SK-N-SH (cell line): ENCODE measurements around the gene KCNQ5.

Experiments used
- EP300 ChIP-seq, 2 experiments: IDR thresholded peaks; 2 replicates each; pipeline versions ENCODE4 v1.4.0 to v1.6.1; 2012; ENCODE audit warnings: borderline replicate concordance in 1 of 2, low read depth in 1 of 2, low read length in 1 of 2
- GABPA ChIP-seq: IDR thresholded peaks from 2 replicates; pipeline ENCODE4 v1.4.0; 2012; ENCODE audit warnings: low read depth, mild to moderate bottlenecking
- NFIC ChIP-seq: IDR thresholded peaks from 2 replicates; pipeline ENCODE4 v1.4.0; 2012; ENCODE audit warnings: borderline replicate concordance
- NRF1 ChIP-seq: IDR thresholded peaks from 2 replicates; pipeline ENCODE4 v1.6.1; 2012; ENCODE audit warnings: low read depth, mild to moderate bottlenecking, low read length
- POLR2AphosphoS5 ChIP-seq: IDR thresholded peaks from 2 replicates; pipeline ENCODE4 v1.6.1; 2012; ENCODE audit warnings: low read depth, low read length
- TAF1 ChIP-seq: IDR thresholded peaks from 2 replicates; pipeline ENCODE4 v1.6.1; 2012; ENCODE audit warnings: low read depth, mild to moderate bottlenecking, low read length, moderate library complexity, borderline replicate concordance
- TF ChIP-seq, protein P1 (sequence below): fragments of 200-600 bp; sonication (generic); IDR thresholded peaks from 2 replicates; pipeline ENCODE4 v1.6.1; 2017; ENCODE audit warnings: antibody characterized with exemption, mild to moderate bottlenecking, moderate library complexity
- TF ChIP-seq, protein P2 (sequence below): IDR thresholded peaks from 2 replicates; pipeline ENCODE4 v1.4.0; 2012; ENCODE audit warnings: low read depth
- TF ChIP-seq, protein P3 (sequence below): fragments of 150-350 bp; IDR thresholded peaks from 2 replicates; pipeline ENCODE4 v1.6.1; 2016; ENCODE audit warnings: mild to moderate bottlenecking, low read depth, low read length
- TF ChIP-seq, protein P4 (sequence below): IDR thresholded peaks from 2 replicates; pipeline ENCODE4; 2012

DNA sequence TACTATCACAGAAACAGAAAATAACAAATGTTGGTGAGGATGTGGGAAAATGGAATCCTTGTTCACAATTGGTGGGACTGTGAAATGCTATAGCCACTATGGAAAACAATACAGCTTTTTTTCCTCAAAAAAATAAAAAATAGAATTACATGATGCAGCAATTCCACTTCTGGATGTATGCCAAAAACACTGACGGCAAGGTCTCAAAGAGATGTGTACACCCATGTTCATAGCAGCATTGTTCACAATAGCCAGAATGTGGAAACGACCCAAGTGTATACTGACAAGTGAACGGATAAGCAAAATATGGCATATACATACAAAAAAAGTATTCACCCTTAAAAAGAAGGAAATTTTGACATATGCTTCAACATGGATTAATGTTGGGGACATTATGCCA is 390.1 kb downstream of the KCNQ5 start:
- TF ChIP-seq NFIC (no peak), EP300 (IDR thresholded peaks at IDR 0.05; ENCODE audit: borderline replicate concordance in 1 of 2, low read depth in 1 of 2, low read length in 1 of 2) (no peak), GABPA (no peak), TAF1 (no peak), NRF1 (no peak), POLR2AphosphoS5 (no peak)
- TF ChIP-seq, protein P1, sequence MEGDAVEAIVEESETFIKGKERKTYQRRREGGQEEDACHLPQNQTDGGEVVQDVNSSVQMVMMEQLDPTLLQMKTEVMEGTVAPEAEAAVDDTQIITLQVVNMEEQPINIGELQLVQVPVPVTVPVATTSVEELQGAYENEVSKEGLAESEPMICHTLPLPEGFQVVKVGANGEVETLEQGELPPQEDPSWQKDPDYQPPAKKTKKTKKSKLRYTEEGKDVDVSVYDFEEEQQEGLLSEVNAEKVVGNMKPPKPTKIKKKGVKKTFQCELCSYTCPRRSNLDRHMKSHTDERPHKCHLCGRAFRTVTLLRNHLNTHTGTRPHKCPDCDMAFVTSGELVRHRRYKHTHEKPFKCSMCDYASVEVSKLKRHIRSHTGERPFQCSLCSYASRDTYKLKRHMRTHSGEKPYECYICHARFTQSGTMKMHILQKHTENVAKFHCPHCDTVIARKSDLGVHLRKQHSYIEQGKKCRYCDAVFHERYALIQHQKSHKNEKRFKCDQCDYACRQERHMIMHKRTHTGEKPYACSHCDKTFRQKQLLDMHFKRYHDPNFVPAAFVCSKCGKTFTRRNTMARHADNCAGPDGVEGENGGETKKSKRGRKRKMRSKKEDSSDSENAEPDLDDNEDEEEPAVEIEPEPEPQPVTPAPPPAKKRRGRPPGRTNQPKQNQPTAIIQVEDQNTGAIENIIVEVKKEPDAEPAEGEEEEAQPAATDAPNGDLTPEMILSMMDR: no peak
- TF ChIP-seq, protein P2, sequence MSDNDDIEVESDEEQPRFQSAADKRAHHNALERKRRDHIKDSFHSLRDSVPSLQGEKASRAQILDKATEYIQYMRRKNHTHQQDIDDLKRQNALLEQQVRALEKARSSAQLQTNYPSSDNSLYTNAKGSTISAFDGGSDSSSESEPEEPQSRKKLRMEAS: no peak
- TF ChIP-seq, protein P3, sequence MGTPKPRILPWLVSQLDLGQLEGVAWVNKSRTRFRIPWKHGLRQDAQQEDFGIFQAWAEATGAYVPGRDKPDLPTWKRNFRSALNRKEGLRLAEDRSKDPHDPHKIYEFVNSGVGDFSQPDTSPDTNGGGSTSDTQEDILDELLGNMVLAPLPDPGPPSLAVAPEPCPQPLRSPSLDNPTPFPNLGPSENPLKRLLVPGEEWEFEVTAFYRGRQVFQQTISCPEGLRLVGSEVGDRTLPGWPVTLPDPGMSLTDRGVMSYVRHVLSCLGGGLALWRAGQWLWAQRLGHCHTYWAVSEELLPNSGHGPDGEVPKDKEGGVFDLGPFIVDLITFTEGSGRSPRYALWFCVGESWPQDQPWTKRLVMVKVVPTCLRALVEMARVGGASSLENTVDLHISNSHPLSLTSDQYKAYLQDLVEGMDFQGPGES: no peak
- TF ChIP-seq, protein P4, sequence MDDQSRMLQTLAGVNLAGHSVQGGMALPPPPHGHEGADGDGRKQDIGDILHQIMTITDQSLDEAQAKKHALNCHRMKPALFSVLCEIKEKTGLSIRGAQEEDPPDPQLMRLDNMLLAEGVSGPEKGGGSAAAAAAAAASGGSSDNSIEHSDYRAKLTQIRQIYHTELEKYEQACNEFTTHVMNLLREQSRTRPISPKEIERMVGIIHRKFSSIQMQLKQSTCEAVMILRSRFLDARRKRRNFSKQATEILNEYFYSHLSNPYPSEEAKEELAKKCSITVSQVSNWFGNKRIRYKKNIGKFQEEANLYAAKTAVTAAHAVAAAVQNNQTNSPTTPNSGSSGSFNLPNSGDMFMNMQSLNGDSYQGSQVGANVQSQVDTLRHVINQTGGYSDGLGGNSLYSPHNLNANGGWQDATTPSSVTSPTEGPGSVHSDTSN: no peak
